NCI-H1417 (cell line): ENCODE data around the gene SLC25A13.
A peak's percentile ranks its signal among the peaks of the same experiment; 100 is the strongest.
"Not testable (repeated sequence)": the region's sequence is repeated elsewhere in the genome, so short reads cannot be mapped to it uniquely, and the experiment has no call there.

Source experiments
- DNase-seq, 3 experiments: peaks; one replicate each; lab custom pipeline; 2025; lab: John Stamatoyannopoulos, UW

SLC25A13 gene

DNA sequence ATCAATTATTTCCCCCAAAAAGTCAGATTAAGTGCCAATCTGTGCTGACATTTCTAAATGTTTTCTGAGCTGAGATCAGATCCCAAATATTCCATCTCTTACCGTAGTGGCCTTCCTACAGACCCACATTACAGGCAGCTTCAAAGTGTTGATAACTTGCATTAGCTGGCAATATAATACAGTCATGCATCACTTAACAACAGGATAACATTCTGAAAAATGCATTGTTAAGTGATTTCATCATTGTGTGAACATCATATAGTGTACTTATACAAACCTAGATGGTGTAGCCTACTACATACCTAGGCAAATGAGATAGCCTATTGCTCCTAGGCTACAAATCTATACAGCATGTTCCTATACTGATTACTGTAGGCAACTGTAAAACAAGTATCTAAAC is 22.4 kb downstream of the SLC25A13 start:
- no peak for DNase-seq

DNA sequence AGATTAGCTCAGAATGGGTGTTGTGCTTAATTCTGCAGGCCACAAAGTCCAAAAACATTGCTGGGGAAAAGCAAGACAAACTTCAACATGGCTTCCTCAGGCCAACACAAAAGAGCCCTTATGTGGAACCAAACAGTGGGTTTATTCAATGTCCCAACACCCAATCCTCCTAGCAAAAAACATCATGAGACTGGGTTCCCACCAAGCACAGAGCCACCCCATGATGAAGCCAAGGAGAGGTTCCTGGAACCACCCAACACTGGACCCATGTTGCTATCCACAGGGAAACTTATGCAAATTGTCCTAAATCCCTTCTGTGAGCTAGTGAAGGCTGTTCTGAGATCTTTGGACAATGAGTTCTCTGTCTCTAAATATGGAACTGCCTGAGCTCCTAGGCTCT is 24.0 kb downstream of the SLC25A13 start:
- DNase-seq: no peak

DNA sequence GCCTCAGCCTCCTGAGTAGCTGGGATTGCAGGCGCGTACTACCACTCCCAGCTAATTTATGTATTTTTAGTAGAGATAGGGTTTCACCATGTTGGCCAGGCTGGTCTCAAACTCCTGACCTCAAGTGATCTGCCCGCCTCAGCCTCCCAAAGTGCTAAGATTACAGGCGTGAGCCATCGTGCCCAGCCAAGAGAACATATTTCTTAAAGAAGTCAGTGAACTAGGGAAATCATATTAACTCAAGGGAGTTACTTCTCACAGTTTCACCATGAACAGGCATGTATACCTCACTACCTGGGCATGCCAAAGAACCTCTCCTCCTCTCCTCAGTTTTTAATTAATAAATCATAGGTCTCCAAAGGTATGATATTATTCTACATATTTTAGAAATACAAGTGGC is 24.5 kb downstream of the SLC25A13 start:
- DNase-seq: not testable (repeated sequence)

DNA sequence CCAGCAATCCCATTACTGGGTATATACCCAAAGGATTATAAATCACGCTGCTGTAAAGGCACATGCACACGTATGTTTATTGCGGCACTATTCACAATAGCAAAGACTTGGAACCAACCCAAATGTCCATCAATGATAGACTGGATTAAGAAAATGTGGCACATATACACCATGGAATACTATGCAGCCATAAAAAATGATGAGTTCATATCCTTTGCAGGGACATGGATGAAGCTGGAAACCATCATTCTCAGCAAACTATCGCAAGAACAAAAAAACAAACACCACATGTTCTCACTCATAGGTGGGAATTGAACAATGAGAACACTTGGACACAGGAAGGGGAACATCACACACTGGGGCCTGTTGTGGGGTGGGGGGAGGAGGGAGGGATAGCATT is 28.0 kb downstream of the SLC25A13 start:
- DNase-seq: not testable (repeated sequence)

DNA sequence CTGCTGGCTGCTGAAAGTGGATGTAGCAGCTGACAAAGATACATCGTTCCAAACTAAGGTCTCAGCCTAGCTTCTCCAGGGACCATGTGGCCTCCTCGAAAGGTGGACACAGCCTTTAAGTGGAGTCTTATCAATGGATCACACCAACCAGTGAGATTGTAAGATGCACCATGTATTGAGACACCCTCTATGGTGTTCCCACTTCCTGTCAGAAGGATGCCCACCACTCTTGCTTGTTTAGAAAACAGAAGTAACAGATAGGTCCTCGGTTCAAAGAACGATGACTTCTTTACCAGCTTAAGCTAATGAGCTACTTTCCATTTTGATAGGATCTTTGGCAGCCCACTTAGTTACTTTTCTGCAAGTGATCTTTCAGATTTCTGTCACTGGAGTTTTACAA is 34.3 kb downstream of the SLC25A13 start:
- DNase-seq: no peak

DNA sequence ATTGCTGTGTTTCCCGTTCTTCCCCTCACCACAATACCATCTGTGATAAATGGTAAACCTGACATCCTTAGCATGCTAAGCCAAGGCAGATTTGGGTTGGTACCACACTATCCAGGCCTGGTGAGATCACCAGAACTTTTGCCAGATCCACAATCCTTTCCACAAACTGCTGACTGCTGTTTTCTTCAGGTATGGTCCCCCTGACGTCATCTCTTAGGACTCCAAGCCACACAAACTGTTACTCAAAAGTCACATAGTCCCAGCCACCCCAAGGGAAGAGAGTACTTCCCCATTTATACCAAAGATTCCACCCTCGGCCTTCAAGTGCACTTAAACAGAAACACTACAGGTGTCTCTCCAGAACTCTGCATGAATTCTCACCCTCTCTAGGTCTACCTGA is 34.8 kb downstream of the SLC25A13 start:
- no peak for DNase-seq

DNA sequence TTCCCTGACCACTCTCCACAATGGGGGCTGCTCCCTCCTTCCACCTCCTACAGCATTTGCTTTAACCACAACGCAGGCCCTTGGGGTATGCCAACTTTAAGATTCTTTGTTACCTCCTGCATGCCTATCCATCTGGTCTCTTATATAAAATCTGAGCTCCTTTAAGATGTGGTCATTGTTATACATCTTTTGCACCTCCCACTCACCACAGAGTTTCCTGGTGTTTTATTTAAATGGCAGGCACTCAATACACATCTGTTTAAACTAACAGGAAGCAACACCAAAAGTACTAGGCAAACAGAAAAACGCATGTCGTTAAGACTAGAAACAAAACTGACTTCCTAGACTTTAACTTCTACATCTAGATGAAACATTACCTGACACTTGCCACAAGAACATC is 36.3 kb downstream of the SLC25A13 start:
- no peak for DNase-seq

DNA sequence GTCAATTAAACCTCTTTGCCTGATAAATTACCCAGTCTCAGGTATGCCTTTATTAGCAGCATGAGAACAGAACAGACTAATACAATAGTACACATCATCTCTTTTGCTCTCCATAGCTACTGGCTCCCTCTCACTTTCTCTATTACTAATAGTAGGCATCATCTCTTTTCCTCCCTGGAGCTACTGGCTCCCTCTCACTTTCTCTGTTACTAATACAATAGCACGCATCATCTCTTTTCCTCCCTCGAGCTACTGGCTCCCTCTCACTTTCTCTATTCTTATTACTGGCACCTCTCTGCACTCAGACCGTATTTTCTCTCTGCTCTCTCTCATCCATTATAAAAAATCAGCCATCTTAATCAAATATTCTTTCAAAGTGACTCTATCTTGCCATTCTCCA is 37.1 kb downstream of the SLC25A13 start:
- DNase-seq: no peak

DNA sequence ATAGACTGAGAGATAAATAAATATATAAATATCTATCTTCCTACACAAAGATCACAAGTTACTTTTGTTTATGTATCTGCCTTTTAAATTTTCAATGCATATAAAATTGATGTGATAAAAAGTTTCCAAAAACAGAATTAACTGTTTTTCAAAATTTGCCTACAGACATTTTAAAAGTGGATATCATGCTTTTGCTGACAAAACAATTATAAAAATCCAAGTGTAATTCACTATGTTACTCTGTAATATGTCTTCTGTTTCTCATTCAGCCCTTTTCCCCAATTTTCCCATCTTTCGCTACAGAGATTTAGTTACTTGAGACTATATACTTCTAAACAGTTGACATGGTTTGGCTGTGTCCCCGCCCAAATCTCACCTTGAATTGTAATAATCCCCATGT is 37.7 kb downstream of the SLC25A13 start:
- no peak for DNase-seq

DNA sequence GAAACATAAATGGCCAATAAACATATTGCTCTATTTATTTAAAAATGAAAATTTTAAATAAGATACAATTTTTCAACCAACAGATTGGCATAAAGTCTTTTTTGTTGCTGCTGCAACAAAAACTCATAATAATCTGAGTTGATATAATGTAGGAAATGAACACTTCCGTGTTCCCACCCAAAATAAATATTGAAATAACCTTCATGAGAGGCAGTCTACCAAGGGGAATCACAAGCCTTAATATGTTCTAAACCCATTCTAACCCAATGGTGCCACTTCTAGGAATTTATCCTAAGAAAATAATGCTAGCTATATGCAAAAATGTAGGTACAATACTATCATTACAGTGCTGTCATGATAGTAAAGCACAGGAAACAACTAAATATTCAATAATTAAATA is 39.1 kb downstream of the SLC25A13 start:
- DNase-seq: no peak

DNA sequence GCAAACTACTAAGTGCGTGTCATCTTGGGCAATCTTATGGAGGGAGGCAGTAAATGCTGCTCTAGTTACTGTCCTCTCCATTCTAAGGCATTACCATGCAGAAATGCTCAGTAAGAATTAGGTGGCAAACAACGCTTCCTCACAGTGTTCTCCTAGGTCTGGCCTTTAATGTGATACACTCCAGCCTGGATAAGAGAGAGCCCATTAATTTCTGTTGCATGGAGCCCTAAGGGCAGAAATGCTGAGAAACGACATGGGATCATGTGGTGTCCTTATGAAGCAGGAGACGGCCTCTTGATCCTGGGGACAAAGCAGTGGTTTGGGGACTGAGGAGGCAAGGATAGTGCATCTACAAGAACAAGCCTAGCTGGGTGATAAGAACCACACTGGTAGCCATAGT is 44.0 kb downstream of the SLC25A13 start:
- DNase-seq: peak in 1 of 3 experiments; percentile 29

DNA sequence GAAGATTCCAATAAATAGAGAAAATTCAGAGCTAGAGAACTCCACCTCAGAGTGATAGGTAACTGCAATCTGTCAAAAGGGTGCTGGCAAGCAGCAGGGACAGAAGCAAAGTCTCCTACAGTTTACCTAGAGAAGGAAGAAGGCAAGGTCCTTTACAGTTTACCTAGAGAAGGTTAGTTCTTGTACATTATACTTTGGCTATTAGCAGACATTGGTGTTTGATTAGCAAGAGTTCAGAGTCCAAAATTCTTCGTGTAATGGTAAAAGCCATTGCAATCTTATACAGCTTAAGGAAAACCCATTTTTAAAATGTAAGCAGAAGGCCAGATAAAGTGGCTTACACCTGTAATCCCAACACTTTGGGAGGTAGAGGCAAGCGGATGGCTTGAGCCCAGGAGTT is 45.9 kb downstream of the SLC25A13 start:
- DNase-seq: no peak

DNA sequence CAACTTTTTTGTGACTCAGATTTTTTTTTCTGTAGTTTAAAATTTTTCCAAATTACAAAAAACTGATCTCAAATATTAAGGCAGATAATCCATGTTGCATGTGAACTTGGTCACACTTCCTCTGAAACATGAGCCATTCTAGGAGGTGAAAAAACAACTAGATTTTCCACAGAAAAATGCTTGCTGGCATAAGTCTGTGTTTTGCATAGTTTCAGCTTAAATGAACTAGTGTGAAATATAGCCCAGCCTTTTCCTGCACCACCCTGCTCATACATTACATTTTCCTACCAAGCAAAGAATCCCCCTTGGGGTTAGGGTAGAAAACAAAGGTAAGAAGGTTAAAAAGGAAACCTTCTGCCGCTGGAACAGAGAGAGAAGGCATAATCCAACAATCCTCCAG is 48.2 kb downstream of the SLC25A13 start:
- DNase-seq: no peak

DNA sequence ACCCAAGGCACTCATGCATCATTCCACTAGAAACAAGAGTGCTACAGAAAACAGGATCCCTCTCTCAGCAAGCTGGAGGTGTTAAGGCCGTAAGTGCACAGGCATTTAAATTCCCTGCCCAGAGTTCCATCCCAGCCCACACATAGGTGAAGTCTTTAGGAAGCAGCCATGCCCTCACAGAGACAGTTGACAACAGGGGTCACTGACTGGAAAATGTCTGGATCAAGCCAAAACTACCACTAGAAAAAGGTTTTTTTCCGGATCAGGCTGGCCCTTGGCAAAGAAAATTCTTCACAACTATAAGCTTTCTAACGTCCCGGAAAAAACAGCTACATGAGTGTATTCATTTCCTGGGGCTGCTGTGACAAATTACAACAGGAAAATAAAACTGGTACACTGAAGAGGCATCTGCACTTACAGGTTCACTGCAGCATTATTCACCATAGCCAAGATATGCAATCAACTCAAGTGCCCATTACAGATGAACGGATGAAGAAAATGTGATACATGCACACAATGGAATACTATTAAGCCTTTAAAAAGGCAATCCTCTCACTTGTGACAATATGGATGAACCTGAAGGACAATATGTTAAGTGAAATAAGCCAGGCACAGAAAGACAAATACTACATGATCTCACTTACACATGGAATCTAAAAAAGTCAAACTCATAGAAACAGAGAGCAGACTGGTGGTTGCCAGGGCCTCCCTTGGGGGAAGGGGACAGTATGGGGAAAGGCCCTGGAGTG is 52.5 kb downstream of the SLC25A13 start:
- no peak for DNase-seq

DNA sequence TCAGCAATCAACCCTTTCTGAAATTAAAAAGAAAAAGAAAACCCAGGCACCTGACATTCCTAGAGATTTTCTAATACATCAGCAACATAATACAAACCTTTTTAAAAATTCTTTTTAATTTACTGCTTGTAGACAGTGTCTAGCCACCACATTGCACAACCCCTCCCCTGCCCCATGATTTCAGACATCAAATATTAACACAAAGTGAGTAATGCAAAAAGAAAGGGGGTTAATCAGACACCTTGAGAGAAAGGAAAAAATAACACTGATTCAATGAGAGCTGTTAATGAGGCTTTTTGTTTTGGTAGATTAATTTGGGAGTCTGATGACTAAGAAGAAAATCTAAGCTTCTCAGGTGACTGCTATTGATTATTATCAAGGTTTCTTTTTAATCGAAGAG is 55.3 kb downstream of the SLC25A13 start:
- peak in 1 of 3 experiments; percentile 61 for DNase-seq

DNA sequence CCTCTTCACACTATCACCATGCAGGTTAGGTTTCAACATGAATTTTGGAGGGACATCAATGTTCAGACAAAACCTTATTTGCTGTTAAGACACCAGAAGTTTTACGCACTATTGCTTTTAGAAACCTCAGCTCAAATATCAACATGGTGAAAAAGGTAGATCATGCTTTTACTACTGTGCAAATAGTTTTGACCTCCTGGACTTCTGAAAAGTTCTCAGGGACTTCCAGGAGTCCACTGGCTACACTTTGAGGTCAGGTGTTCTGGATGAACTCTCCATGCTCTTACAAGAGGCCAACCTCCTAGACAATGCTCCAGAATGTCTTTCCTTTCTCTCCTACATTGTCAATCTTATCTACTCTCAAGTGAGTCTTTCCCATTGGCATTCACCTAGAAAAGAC is 55.9 kb downstream of the SLC25A13 start:
- DNase-seq: no peak

DNA sequence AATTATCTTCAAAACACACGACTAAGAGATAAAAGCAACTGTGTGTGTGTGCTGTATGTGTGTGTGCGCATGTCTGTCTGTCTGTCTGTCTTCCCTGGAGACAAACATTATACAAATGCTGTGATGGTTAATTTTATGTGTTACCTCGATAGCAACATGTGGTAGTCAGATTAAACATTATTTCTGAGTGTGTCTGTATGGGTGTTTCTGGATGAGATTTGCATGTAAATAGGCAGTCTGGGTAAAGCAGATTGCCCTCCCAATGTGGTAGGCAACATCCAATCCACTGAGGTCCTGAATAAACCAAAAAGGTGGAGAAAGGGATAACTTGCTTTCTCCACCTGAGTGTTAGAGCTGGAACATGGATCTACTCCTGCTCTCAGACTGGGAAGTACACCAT is 67.9 kb downstream of the SLC25A13 start:
- no peak for DNase-seq

DNA sequence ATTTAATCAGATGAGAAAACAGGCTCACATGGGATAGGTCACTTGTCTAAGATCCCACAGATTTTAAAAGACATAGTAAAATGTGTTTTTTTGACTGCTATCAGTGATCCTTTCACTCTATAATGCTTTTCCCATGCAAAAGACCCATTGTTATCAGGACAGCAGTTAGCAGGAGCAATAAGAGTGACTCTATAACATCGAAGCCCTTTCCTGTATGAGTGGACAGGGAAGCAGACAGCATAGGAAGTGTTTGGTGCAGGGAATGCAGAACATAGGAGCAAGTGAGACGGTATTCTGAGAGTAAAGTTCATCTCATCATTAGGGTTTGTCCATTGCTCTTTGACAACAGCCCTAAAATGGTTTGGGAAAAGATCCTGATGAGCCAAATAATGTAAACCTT is 68.5 kb downstream of the SLC25A13 start:
- DNase-seq: no peak

DNA sequence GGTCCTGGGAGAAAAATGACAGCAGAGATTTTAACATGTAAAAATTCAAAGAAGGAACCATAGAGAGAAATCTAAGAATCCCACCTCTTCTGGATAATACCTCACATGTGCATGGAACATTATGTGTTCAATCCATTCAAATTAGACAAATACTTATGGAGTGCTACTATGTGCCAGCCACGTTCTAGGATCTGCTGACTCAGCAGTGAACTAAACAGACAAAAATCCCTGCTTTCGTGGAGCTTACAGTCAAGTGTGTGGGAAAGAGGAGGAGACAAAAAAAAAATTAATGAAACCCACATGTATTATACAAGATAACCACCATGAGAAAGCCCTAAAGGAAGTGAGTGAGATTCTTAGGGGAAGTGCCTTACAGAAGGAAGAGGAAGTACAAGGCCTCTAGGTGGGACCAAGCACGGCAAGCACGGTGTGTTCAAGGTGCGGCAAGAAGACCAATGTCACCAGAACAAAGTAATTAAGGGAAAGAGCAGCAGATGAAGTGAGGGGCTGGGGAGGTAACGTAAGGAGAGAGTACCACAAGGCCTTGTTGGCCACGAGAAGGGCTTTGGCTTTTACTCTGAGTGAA is 71.0 kb downstream of the SLC25A13 start:
- DNase-seq: no peak

DNA sequence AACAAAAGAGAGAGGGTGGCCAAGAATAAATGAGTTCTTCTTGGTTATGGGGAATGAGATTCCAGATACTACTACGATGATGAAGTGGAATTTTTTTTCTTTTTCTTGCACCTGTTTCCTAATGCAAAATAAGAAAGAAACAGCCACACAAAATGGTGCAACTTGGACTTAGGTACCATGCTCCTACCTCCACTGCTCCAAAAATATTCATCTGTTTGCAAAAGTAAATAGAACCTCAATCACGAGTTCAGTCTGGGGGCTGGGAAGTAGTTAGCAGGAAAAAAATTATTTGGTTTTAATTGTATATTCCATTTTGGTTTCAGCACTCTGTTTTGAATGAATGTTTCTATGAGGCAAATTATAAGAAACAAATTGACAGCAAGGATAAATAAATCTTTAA is 73.5 kb downstream of the SLC25A13 start:
- DNase-seq: peak in 1 of 3 experiments; percentile 58

DNA sequence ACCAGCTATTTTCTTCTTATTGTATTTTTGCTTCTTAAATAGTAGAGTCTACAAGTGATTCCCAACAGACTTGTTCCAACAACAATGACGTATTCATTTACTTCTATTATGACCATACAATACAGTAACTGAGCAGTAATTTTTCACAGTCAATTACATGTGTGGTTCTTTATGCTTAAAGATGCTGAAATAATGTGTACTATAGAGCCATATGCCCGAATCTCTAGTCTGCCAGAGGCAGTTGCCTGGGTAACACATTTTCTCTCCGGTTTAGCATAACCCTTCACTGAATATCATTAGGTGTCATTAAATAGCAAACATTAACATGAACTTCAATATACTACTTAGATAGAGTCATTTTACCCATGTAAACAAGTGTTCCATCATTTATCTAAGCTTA is 75.0 kb downstream of the SLC25A13 start:
- DNase-seq: peak; percentile 23 to 96 (median 74)

DNA sequence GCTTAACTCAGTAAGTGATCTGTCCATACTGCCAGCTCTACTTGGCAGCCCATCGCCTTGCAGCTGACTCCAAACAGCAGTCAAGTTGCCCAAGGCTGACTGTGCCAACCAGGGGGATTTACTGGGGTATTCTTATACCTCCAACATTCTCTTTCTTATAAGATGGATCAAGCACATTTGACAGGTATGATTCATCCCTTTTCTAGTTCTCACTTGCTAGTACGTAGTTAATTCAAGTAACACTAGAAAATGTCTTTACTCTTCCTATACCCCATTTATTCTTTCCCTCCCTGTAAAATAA is 77.0 kb downstream of the SLC25A13 start:
- DNase-seq: no peak

DNA sequence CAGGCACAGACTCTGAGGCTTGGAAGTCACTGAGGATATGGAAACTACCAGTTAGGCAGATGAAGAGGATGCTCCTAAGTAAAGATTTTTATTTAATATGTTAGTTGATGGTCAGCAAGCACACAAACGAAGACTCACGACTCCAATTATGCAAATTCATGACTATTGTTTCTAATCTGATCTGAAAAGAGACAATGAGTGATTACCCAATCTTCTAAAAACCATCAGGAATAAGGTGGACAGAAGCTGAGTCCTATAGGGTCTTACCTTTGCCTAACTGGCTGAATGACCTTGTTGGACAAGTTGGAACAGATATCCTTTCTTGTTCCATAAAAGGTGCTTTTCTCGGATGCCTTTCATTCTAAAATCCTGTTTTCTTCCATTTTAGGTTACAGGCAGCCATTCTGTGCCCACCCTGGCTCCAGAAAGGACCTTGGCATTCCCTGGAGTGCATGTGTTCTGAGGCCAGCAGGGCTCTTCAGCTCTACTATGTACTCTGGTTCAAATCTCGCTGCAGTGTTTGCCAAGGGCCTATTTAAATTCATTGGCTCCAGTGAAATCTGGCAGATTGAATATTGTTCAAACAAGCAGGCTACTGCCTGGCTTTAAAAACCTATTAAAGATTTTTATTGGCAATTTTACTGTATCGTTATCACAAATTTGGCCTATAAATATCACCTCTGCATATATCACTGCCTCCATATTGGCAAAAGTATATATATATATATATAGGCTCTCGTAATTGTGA is 77.5 kb downstream of the SLC25A13 start:
- no peak for DNase-seq

DNA sequence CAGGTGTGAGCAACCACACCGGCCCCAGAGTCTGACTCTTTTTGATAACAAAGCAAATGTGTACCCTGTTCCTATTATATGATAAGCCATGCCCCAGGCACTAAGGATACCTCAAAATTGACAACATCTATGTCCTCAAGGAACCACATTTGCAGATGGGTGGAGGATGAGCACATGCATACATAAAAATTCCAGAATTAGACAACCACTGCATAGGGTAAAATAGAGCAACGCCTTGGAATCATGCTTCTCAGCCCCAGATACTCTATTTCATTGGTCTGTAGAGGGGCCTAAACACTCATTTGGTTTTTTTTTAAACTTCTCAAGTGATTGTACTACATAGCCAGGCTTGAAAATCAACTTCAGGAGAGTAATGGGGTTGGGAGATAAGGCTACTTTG is 78.7 kb downstream of the SLC25A13 start:
- DNase-seq: no peak
